ENCODE data around the gene OR10W1. TPM values are rescaled to one million over a fixed set of nuclear protein-coding genes. Genes with fewer than 3 reads are reported as not detected.
A peak's percentile ranks its signal among the peaks of the same experiment; 100 is the strongest.

Gene OR10W1
- total RNA-seq, 1 donor from 2014 or later = not detected

GRCh38 chr11:58286249-58286648, 18.2 kb upstream of the OR10W1 start:
- H2AFZ ChIP-seq (ENCODE audit: low read depth, low read length) = no peak overlapping the region
- no peak overlapping the region for H3K27ac ChIP-seq (ENCODE audit: low read depth, low read length)
- Mint-ChIP-seq H3K9me3 (ENCODE audit: unreplicated experiment) (peaks cover 5% of the 10 kb centered on the region), H3K27me3 (ENCODE audit: low read depth, unreplicated experiment) (no peaks in the 10 kb centered on the region), H3K27ac (ENCODE audit: unreplicated experiment) (no peak overlapping the region), H3K4me3 (ENCODE audit: unreplicated experiment) (no peak overlapping the region), H3K4me1 (ENCODE audit: low read depth, unreplicated experiment) (peaks cover 5% of the 10 kb centered on the region), H3K36me3 (ENCODE audit: low read depth, unreplicated experiment) (no peaks in the 10 kb centered on the region)
- peak; percentile 25 for DNase-seq (ENCODE audit: low read depth)
- H3K36me3 ChIP-seq (ENCODE audit: insufficient read depth, low read length) = no peaks in the 10 kb centered on the region
- no peak for FAIRE-seq
- no peaks in the 10 kb centered on the region for H3K4me1 ChIP-seq (ENCODE audit: insufficient read depth, low read length)
- no peak overlapping the region for H3K4me3 ChIP-seq (ENCODE audit: insufficient read depth, low read depth, low read length)
- no peaks in the 10 kb centered on the region for H3K27me3 ChIP-seq (ENCODE audit: insufficient read depth, low read length)
- no peaks in the 10 kb centered on the region for H3K9me3 ChIP-seq (ENCODE audit: insufficient read depth, low read depth, low read length)
- H3K4me2 ChIP-seq (ENCODE audit: low read length) = no peak overlapping the region
- H3K9ac ChIP-seq (ENCODE audit: low read length) = no peak overlapping the region
- H3K79me2 ChIP-seq (ENCODE audit: insufficient read depth, low read length) = no peaks in the 10 kb centered on the region
- H4K20me1 ChIP-seq (ENCODE audit: insufficient read depth, low read length) = no peaks in the 10 kb centered on the region
- TF ChIP-seq EZH2 (IDR thresholded peaks at IDR 0.05; ENCODE audit: insufficient read depth, low read length) = no peak
- TF ChIP-seq CTCF (IDR thresholded peaks at IDR 0.05; ENCODE audit: insufficient read depth, low read depth, low read length) = peak; percentile 61

- Histone ChIP-seq H3K36me3 (ENCODE audit: insufficient read depth, low read length) (no peaks in the 10 kb centered on the region), H3K79me2 (ENCODE audit: insufficient read depth, low read length) (no peaks in the 10 kb centered on the region), H3K9me3 (ENCODE audit: insufficient read depth, low read depth, low read length) (no peaks in the 10 kb centered on the region), H3K4me2 (ENCODE audit: low read length) (no peak overlapping the region), H3K4me1 (ENCODE audit: insufficient read depth, low read length) (no peaks in the 10 kb centered on the region), H3K4me3 (ENCODE audit: insufficient read depth, low read depth, low read length) (no peak overlapping the region), H2AFZ (ENCODE audit: low read depth, low read length) (no peak overlapping the region), H4K20me1 (ENCODE audit: insufficient read depth, low read length) (no peaks in the 10 kb centered on the region), H3K9ac (ENCODE audit: low read length) (no peak overlapping the region), H3K27me3 (ENCODE audit: insufficient read depth, low read length) (no peaks in the 10 kb centered on the region), H3K27ac (ENCODE audit: low read depth, low read length) (no peak overlapping the region)
- no peak overlapping the region for H3K4me3 Mint-ChIP-seq (ENCODE audit: unreplicated experiment)
- H3K4me1 Mint-ChIP-seq (ENCODE audit: low read depth, unreplicated experiment) = peaks cover 5% of the 10 kb centered on the region
- no peaks in the 10 kb centered on the region for H3K27me3 Mint-ChIP-seq (ENCODE audit: low read depth, unreplicated experiment)
- DNase-seq (ENCODE audit: low read depth) (no peak), FAIRE-seq (no peak)
- TF ChIP-seq EZH2 (IDR thresholded peaks at IDR 0.05; ENCODE audit: insufficient read depth, low read length) (no peak), CTCF (IDR thresholded peaks at IDR 0.05; ENCODE audit: insufficient read depth, low read depth, low read length) (no peak)
- H3K27ac Mint-ChIP-seq (ENCODE audit: unreplicated experiment) = no peak overlapping the region
- H3K9me3 Mint-ChIP-seq (ENCODE audit: unreplicated experiment) = peaks cover 6% of the 10 kb centered on the region
- H3K36me3 Mint-ChIP-seq (ENCODE audit: low read depth, unreplicated experiment) = no peaks in the 10 kb centered on the region
These were observed 17.5 kb upstream of the OR10W1 start for GRCh38 chr11:58285483-58286040.

- DNase-seq (ENCODE audit: low read depth) (no peak), FAIRE-seq (no peak)
- Histone ChIP-seq H3K27ac (ENCODE audit: low read depth, low read length) (no peak overlapping the region), H3K4me1 (ENCODE audit: insufficient read depth, low read length) (no peaks in the 10 kb centered on the region), H3K27me3 (ENCODE audit: insufficient read depth, low read length) (no peaks in the 10 kb centered on the region), H4K20me1 (ENCODE audit: insufficient read depth, low read length) (no peaks in the 10 kb centered on the region), H2AFZ (ENCODE audit: low read depth, low read length) (no peak overlapping the region), H3K9me3 (ENCODE audit: insufficient read depth, low read depth, low read length) (no peaks in the 10 kb centered on the region), H3K36me3 (ENCODE audit: insufficient read depth, low read length) (no peaks in the 10 kb centered on the region), H3K79me2 (ENCODE audit: insufficient read depth, low read length) (no peaks in the 10 kb centered on the region), H3K9ac (ENCODE audit: low read length) (no peak overlapping the region), H3K4me2 (ENCODE audit: low read length) (no peak overlapping the region), H3K4me3 (ENCODE audit: insufficient read depth, low read depth, low read length) (no peak overlapping the region)
- Mint-ChIP-seq H3K4me1 (ENCODE audit: low read depth, unreplicated experiment) (no peaks in the 10 kb centered on the region), H3K9me3 (ENCODE audit: unreplicated experiment) (peaks cover 14% of the 10 kb centered on the region), H3K27ac (ENCODE audit: unreplicated experiment) (no peak overlapping the region), H3K36me3 (ENCODE audit: low read depth, unreplicated experiment) (peaks cover 2% of the 10 kb centered on the region), H3K27me3 (ENCODE audit: low read depth, unreplicated experiment) (no peaks in the 10 kb centered on the region), H3K4me3 (ENCODE audit: unreplicated experiment) (no peak overlapping the region)
- TF ChIP-seq CTCF (IDR thresholded peaks at IDR 0.05; ENCODE audit: insufficient read depth, low read depth, low read length) (no peak), EZH2 (IDR thresholded peaks at IDR 0.05; ENCODE audit: insufficient read depth, low read length) (no peak)
These were observed 8.1 kb upstream of the OR10W1 start for GRCh38 chr11:58276151-58276550.

All from astrocyte (in vitro differentiated cells and primary cell).